Anterior cingulate cortex (tissue), 58 donors: ENCODE data around the gene PFKL.
"Not testable (repeated sequence)": the region's sequence is repeated elsewhere in the genome, so short reads cannot be mapped to it uniquely, and the experiment has no call there.

Experiments
- DNase-seq, 58 donors: peaks; one replicate each; lab custom pipeline; 2025; lab: John Stamatoyannopoulos, UW

Gene PFKL

GRCh38 chr21:44337941-44338895, 38.4 kb downstream of the PFKL start:
- DNase-seq = peak in 47 of 58 donors; percentile 21 to 83 (median 67)

GRCh38 chr21:44338971-44339910, 39.4 kb downstream of the PFKL start, which contains the start of gene CFAP410:
TSS of gene CFAP410 (minus strand) at chr21:44339390. CDS start at chr21:44339194, 196 bp downstream.
- DNase-seq = peak; percentile 66 to 99 (median 94)

- not testable (repeated sequence) for DNase-seq
These were observed 42.0 kb downstream of the PFKL start for GRCh38 chr21:44341726-44342458.

- not testable (repeated sequence) for DNase-seq
These were observed 43.1 kb downstream of the PFKL start for GRCh38 chr21:44342981-44343380.

- DNase-seq = no peak
These were observed 44.8 kb downstream of the PFKL start for GRCh38 chr21:44344541-44345183.

- no peak for DNase-seq
These were observed 45.6 kb downstream of the PFKL start for GRCh38 chr21:44345495-44345894.

GRCh38 chr21:44347911-44348451, 48.1 kb downstream of the PFKL start:
- DNase-seq = no peak

GRCh38 chr21:44348861-44349260, 49.0 kb downstream of the PFKL start:
- DNase-seq = no peak

- no peak for DNase-seq
These were observed 49.6 kb downstream of the PFKL start for GRCh38 chr21:44349416-44349846.

- DNase-seq = peak in 14 of 58 donors; percentile 16 to 73 (median 34)
These were observed 50.3 kb downstream of the PFKL start for GRCh38 chr21:44349847-44350772.

GRCh38 chr21:44350773-44351481, 51.1 kb downstream of the PFKL start:
- peak in 1 of 58 donors; percentile 40 for DNase-seq

- no peak for DNase-seq
These were observed 51.8 kb downstream of the PFKL start for GRCh38 chr21:44351535-44352252.

- no peak for DNase-seq
These were observed 52.5 kb downstream of the PFKL start for GRCh38 chr21:44352253-44352860.

- DNase-seq = peak in 13 of 58 donors; percentile 20 to 59 (median 38)
These were observed 53.5 kb downstream of the PFKL start, which contains the start of gene TRPM2 for GRCh38 chr21:44353191-44353970. TSS of gene TRPM2 (plus strand) at chr21:44353621. CDS start at chr21:44353701, 80 bp downstream.

GRCh38 chr21:44354001-44354405, 54.1 kb downstream of the PFKL start:
- no peak for DNase-seq
